HG02678 (cell line): ENCODE measurements around the gene JAZF1.
"Not testable (repeated sequence)": the region's sequence is repeated elsewhere in the genome, so short reads cannot be mapped to it uniquely, and the experiment has no call there.

Source experiments
- ATAC-seq: cut with Tn5 transposase; IDR thresholded peaks from one replicate; pipeline ENCODE4 v1.9.1; 2021; ENCODE audit warnings: mild to moderate bottlenecking, moderate library complexity; ENCODE audit not compliant: unreplicated experiment

JAZF1 gene

GRCh38 chr7:27889800-27890199, 290.8 kb downstream of the JAZF1 start:
- ATAC-seq = no peak

GRCh38 chr7:27888736-27889135, 291.9 kb downstream of the JAZF1 start:
- no peak for ATAC-seq

DNA sequence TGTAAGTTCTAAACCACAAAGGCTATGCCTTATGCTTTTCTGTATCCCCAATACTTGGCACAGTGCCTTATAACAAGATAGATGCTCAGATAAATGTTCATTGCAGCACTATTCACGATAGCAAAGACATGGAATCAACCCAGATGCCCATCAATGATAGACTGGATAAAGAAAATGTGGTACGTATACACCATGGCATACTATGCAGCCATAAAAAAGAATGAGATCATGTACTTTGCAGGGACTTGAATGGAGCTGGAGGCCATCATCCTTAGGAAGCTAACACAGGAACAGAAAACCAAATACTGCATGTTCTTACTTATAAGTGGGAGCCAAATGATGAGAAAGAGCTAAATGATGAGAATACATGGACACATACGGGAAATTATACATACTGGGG, 293.9 kb downstream of the JAZF1 start:
- ATAC-seq = not testable (repeated sequence)

DNA sequence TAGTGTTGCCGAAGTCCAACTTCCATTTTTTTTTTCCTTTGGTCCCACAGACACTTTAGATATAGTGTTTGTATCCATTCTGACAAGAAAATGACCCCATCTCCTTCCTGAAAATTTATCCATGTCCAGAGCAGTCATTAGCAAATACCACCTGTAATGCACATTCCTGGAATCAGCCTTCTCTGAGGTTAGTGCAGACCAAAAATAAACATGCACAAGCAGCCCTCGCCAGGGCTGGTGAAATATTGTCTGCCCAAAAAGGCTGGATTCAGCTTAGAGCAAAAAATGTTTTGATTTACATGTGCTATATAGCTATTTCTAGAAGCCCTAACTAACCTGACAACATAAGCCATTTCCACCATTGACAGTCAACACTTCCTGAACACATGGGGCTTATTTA, 294.9 kb downstream of the JAZF1 start:
- no peak for ATAC-seq

DNA sequence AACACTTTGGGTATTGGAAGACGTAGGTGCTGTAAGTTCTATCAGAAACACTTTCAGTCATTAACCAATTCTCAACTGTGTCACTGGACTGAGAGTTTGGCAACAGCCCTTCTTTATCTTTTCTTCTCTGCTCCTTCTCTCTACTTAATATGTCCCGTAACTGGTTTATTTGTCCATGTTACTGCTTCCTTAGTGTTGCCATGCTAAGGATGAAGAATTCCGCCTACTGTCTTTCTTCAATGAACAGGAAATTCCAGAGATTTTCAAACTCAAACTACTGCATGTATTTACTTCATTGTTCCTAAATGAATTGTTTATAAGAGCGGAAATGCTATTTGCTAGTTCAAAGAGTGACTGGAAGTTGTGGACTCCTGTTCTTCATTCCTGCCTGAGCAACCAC, 296.9 kb downstream of the JAZF1 start:
- ATAC-seq = no peak

- no peak for ATAC-seq
These were observed 303.8 kb downstream of the JAZF1 start for GRCh38 chr7:27876756-27877155.

DNA sequence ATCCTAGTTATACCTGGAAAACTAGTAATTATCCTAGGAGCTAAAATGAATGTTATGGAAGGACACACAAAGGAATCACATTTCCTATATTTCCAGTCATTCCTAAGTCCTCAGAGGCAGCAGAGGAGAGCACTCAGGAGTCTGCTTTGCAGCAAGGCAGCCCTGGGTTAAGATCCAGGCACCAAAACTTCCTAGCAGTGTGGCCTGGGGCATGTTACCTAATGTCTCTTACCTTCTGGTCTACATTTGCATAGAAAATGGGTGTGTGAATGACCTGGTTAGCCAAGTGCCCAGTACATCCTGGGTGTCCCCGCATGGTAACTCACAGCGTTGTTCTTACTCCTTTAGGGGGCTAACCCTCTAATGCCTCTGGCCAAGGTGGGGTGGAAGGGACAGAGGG, 304.8 kb downstream of the JAZF1 start:
- ATAC-seq = no peak

DNA sequence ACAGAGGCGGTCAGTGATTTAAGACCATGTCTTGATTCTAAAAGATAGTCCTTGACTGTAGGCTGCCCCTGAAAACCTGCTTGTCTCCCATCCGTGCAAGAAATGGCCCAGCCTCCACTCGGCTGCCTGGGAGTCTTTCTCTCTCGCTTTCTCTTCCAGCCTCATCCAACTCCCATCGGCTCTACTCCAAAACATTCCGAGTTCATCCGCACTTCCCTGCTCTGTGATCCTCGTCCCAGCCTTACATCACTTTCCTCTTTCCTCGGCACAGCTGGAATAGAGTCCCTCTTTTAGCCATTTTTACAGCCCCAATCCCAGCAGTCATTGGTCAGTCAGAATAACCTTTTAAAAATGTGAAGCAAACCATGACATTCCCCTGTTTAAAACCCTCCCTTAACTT, 305.5 kb downstream of the JAZF1 start:
- no peak for ATAC-seq

- no peak for ATAC-seq
These were observed 306.3 kb downstream of the JAZF1 start for GRCh38 chr7:27873981-27874957.

GRCh38 chr7:27872356-27873275, 308.0 kb downstream of the JAZF1 start:
- no peak for ATAC-seq

DNA sequence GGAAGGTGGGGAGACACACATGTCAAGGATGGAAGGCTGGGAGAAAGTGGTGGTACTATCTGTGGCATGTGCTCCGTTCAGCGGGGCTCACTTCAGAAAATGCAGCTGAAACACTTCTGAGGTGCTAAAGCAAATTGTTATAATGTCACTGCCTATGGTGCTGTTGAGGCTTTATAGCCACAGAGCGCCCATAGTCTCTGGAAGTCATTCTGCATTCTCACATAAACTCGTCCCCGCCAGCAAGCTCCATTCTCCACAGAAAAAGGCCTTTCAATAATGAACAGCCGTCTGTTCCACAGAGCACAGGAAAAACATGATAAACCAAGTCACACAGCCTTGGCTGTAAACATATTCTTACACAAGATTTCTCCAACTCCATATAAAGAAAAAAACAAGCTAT, 308.7 kb downstream of the JAZF1 start:
- ATAC-seq = no peak

DNA sequence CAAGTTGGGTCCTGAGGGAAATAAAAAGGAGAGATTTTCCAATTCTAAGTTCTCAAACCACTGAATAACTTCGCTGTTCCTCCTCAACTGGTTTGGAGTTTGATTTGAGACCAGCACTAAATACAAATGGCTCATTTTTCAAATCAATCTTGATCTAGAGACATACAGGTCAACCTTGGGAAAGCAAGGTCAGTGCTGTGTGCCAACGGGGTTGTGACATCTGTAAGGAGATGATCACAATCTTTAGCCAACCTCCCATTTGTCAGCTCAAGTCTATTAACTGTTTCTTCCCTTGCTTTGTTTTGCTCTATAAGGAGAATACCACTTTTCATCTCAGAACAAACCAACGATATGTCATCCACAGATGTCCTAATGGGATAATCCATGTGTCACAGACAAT, 309.5 kb downstream of the JAZF1 start:
- ATAC-seq = no peak

DNA sequence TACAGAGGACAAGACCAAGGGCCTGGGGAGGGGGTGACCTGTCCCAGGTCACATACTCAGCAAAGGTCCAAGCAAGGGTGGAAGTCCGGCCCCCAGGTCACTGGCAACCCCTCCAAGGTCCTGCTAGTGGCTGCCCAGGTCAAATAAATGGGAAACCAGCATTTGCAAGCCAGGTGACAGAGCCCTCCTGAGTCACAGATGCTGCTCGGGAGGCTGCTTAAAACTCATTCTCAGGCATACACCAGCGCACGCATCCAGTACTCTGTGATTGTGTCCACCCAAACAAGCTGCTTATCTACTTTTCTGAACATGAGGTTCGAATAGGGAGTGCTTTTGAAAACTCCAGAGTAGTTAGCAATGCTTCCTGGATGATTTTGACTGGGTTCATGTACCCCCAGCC, 310.0 kb downstream of the JAZF1 start:
- no peak for ATAC-seq

GRCh38 chr7:27869056-27869455, 311.5 kb downstream of the JAZF1 start:
- no peak for ATAC-seq

- ATAC-seq = no peak
These were observed 312.5 kb downstream of the JAZF1 start for GRCh38 chr7:27868131-27868550.

- ATAC-seq = no peak
These were observed 313.5 kb downstream of the JAZF1 start for GRCh38 chr7:27866828-27867672.

- ATAC-seq = no peak
These were observed 314.3 kb downstream of the JAZF1 start for GRCh38 chr7:27866256-27866655.

DNA sequence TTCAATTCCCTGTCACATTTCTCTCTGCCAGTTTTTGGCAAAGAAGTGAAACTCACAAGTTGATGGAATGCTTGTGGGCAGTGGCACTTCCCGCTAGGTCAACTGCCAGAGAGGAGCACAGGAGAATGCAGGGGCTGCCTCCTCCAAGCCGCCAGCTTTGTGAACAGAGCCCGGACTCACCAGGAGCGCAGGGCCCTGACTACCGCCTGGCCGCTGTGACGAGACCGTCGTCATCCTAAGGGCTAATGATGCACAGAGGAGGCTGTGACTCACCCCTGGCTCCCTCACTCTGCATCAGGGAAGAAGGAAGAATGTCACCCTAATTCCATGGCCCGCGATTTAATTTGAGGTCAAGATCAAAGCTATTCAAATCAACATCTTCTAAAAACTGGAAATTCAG, 316.7 kb downstream of the JAZF1 start:
- no peak for ATAC-seq

GRCh38 chr7:27861747-27862146, 318.8 kb downstream of the JAZF1 start:
- ATAC-seq = no peak

DNA sequence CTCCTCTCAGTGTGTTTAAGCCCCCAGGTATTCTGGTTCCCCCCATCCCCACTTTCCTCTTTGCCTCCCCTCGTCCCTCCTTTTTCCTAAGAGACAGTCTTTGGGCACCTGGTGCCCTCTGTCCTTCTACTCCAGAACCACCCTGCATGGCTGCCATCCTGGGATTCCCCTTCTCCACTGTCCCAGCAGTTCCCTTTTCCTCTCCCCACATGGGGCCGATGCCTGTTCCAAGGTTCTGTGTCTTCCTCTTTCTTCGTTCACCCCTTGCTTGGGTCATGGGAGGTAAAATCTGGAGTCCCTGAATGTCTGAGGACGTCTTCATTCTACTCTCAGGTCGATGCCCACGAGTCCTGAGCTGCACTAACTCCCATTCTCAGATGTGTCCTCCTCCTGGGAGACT, 319.8 kb downstream of the JAZF1 start:
- no peak for ATAC-seq
